GM19463 (cell line): ENCODE results near the gene ABCC6.

ENCODE experiments used
- ATAC-seq: cut with Tn5 transposase; IDR thresholded peaks from one replicate; pipeline ENCODE4 v1.9.1; 2021; ENCODE audit warnings: mild to moderate bottlenecking, moderate library complexity; ENCODE audit not compliant: unreplicated experiment

Gene ABCC6

GRCh38 chr16:16143931-16144330, 79.4 kb downstream of the ABCC6 start:
- ATAC-seq: no peak

- ATAC-seq: no peak
Observed at GRCh38 chr16:16143038-16143763, 80.1 kb downstream of the ABCC6 start.

- no peak for ATAC-seq
Observed at GRCh38 chr16:16141784-16142396, 81.4 kb downstream of the ABCC6 start.

- ATAC-seq: no peak
Observed at GRCh38 chr16:16141141-16141540, 82.2 kb downstream of the ABCC6 start.

- no peak for ATAC-seq
Observed at GRCh38 chr16:16140537-16140936, 82.8 kb downstream of the ABCC6 start.

- ATAC-seq: no peak
Observed at GRCh38 chr16:16139806-16140205, 83.5 kb downstream of the ABCC6 start.

- no peak for ATAC-seq
Observed at GRCh38 chr16:16139061-16139460, 84.2 kb downstream of the ABCC6 start.

GRCh38 chr16:16138034-16138635, 85.2 kb downstream of the ABCC6 start:
- no peak for ATAC-seq

GRCh38 chr16:16137110-16137509, 86.2 kb downstream of the ABCC6 start:
- ATAC-seq: no peak

- no peak for ATAC-seq
Observed at GRCh38 chr16:16136588-16136987, 86.7 kb downstream of the ABCC6 start.

GRCh38 chr16:16133943-16134604, 89.2 kb downstream of the ABCC6 start:
- ATAC-seq: no peak

- ATAC-seq: no peak
Observed at GRCh38 chr16:16131659-16132058, 91.6 kb downstream of the ABCC6 start.

GRCh38 chr16:16131204-16131603, 92.1 kb downstream of the ABCC6 start:
- ATAC-seq: no peak

GRCh38 chr16:16127469-16128116, 95.7 kb downstream of the ABCC6 start:
- ATAC-seq: no peak

GRCh38 chr16:16126896-16127295, 96.4 kb downstream of the ABCC6 start:
- no peak for ATAC-seq

GRCh38 chr16:16124974-16125373, 98.3 kb downstream of the ABCC6 start:
- ATAC-seq: no peak

GRCh38 chr16:16124438-16124837, 98.9 kb downstream of the ABCC6 start:
- no peak for ATAC-seq

- ATAC-seq: no peak
Observed at GRCh38 chr16:16122264-16122663, 101.0 kb downstream of the ABCC6 start.

GRCh38 chr16:16121185-16121727, 102.0 kb downstream of the ABCC6 start:
- no peak for ATAC-seq

- ATAC-seq: no peak
Observed at GRCh38 chr16:16120382-16121184, 102.7 kb downstream of the ABCC6 start.
